T-helper 2 cell (primary cell): ENCODE measurements around the gene FAM163A.

Experiments used
- DNase-seq, 5 experiments: peaks; one replicate each; pipeline versions ENCODE4 v3.0.0 to v3.0.0-alpha.2; 2012 to 2022

Gene FAM163A

DNA sequence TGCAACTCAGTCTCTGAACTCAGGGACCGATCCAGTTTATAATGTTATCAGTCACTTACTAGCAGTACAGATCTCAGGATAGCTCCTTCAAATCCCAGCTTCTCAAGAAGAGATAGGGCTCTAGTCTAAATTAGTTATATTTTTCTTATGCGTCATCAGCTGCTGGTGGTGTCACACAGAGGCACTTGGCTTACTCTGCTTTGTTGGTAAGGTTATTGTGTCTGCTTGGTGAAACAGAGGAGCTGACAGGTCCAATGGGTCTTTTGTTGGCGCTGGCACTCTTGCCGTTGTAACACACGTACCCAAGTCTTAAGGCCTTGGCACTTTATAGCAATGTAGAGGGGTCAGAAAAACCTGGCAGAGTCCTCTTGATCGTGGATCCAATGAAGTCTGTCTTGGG lies 122.3 kb downstream of the FAM163A start:
- no peak for DNase-seq
